ENCODE results near the gene DPP10.

DPP10 gene

GRCh38 chr2:114436329-114436728, 6.1 kb upstream of the DPP10 start:
- no peak overlapping the region for H2BK5ac ChIP-seq (ENCODE audit: low read length)
- WGBS, 2 donors (ENCODE audit: extremely low coverage in 2 of 2, insufficient read length in 2 of 2, insufficient replicate concordance in 1 of 2) = no CpG with 5 or more reads among the region's 1 CpG
- no peak overlapping the region for H3K18ac ChIP-seq (ENCODE audit: low read length)
- no peak overlapping the region for H3K27ac ChIP-seq (replicated peaks; ENCODE audit: low read length)
- no peaks in the 10 kb centered on the region for H3K4me1 ChIP-seq (ENCODE audit: control insufficient read depth in 2 of 2, insufficient read depth in 1 of 2, low read depth in 1 of 2, low read length in 2 of 2)
- H2BK12ac ChIP-seq (ENCODE audit: low read length) = no peak overlapping the region
- H3K23ac ChIP-seq (ENCODE audit: low read depth, low read length, poor library complexity) = no peak overlapping the region
- H3K9me3 ChIP-seq (replicated peaks in 1 of 2; ENCODE audit: control insufficient read depth in 2 of 2, insufficient read depth in 1 of 2, low read depth in 1 of 2, low read length in 2 of 2) = no peaks in the 10 kb centered on the region
- H2AK5ac ChIP-seq (ENCODE audit: low read depth, low read length) = no peak overlapping the region
- no peaks in the 10 kb centered on the region for H3K27me3 ChIP-seq (ENCODE audit: control insufficient read depth in 3 of 3, insufficient read depth in 3 of 3, low read depth in 1 of 3, low read length in 3 of 3)
- DNase-seq (ENCODE audit: low spot score) = no peak
- no peak overlapping the region for H3K4me3 ChIP-seq (ENCODE audit: low read length in 2 of 2)
- H2BK15ac ChIP-seq (ENCODE audit: low read length) = no peak overlapping the region
- H3K4me2 ChIP-seq (ENCODE audit: insufficient read depth, low read length, poor library complexity, severe bottlenecking) = no peak overlapping the region
- no peak overlapping the region for H3K4ac ChIP-seq (ENCODE audit: low read length)
- no peak overlapping the region for H2BK120ac ChIP-seq (ENCODE audit: low read depth, low read length)
- no peaks in the 10 kb centered on the region for H3K79me1 ChIP-seq (ENCODE audit: low read depth, low read length)
- H3K14ac ChIP-seq (ENCODE audit: low read length) = no peak overlapping the region
- H2AFZ ChIP-seq (ENCODE audit: low read length) = no peak overlapping the region
- H4K91ac ChIP-seq (ENCODE audit: low read depth, low read length, poor library complexity) = no peak overlapping the region
- no peak overlapping the region for H4K8ac ChIP-seq (ENCODE audit: low read depth, low read length)
- no peaks in the 10 kb centered on the region for H3K36me3 ChIP-seq (replicated peaks in 1 of 2; ENCODE audit: control insufficient read depth in 2 of 2, insufficient read depth in 2 of 2, low read length in 2 of 2)
- H3K9ac ChIP-seq (ENCODE audit: low read depth, low read length, poor library complexity) = no peak overlapping the region

GRCh38 chr2:114446571-114446970, 4.1 kb downstream of the DPP10 start:
- no CpG with 5 or more reads among the region's 4 CpGs for WGBS, 2 donors (ENCODE audit: extremely low coverage in 2 of 2, insufficient read length in 2 of 2, insufficient replicate concordance in 1 of 2)
- no peak overlapping the region for H3K18ac ChIP-seq (ENCODE audit: low read length)
- H3K4me2 ChIP-seq (ENCODE audit: insufficient read depth, low read length, poor library complexity, severe bottlenecking) = no peak overlapping the region

GRCh38 chr2:114450639-114451038, 8.2 kb downstream of the DPP10 start:
- Histone ChIP-seq H2BK15ac (ENCODE audit: low read length) (no peak overlapping the region), H3K18ac (ENCODE audit: low read length) (no peak overlapping the region), H3K4me1 (ENCODE audit: control insufficient read depth in 2 of 2, insufficient read depth in 1 of 2, low read depth in 1 of 2, low read length in 2 of 2) (no peaks in the 10 kb centered on the region), H3K79me1 (ENCODE audit: low read depth, low read length) (no peaks in the 10 kb centered on the region), H3K27ac (replicated peaks; ENCODE audit: low read length) (no peak overlapping the region), H2AFZ (ENCODE audit: low read length) (no peak overlapping the region), H4K91ac (ENCODE audit: low read depth, low read length, poor library complexity) (no peak overlapping the region), H3K27me3 (ENCODE audit: control insufficient read depth in 3 of 3, insufficient read depth in 3 of 3, low read depth in 1 of 3, low read length in 3 of 3) (no peaks in the 10 kb centered on the region), H2AK5ac (ENCODE audit: low read depth, low read length) (no peak overlapping the region), H3K4me3 (ENCODE audit: low read length in 2 of 2) (no peak overlapping the region), H3K9ac (ENCODE audit: low read depth, low read length, poor library complexity) (no peak overlapping the region), H3K23ac (ENCODE audit: low read depth, low read length, poor library complexity) (no peak overlapping the region), H4K8ac (ENCODE audit: low read depth, low read length) (no peak overlapping the region), H2BK5ac (ENCODE audit: low read length) (no peak overlapping the region), H3K4me2 (ENCODE audit: insufficient read depth, low read length, poor library complexity, severe bottlenecking) (no peak overlapping the region), H3K4ac (ENCODE audit: low read length) (no peak overlapping the region), H3K14ac (ENCODE audit: low read length) (no peak overlapping the region), H3K9me3 (replicated peaks in 1 of 2; ENCODE audit: control insufficient read depth in 2 of 2, insufficient read depth in 1 of 2, low read depth in 1 of 2, low read length in 2 of 2) (no peaks in the 10 kb centered on the region), H2BK120ac (ENCODE audit: low read depth, low read length) (no peak overlapping the region), H3K36me3 (replicated peaks in 1 of 2; ENCODE audit: control insufficient read depth in 2 of 2, insufficient read depth in 2 of 2, low read length in 2 of 2) (no peaks in the 10 kb centered on the region), H2BK12ac (ENCODE audit: low read length) (no peak overlapping the region)
- WGBS, 2 donors (ENCODE audit: extremely low coverage in 2 of 2, insufficient read length in 2 of 2, insufficient replicate concordance in 1 of 2) = no CpG with 5 or more reads among the region's 2 CpGs
- no peak for DNase-seq (ENCODE audit: low spot score)

More at GRCh38 chr2:114446571-114446970, 4.1 kb downstream of the DPP10 start:
- no peak overlapping the region for H2BK5ac ChIP-seq (ENCODE audit: low read length)
- no peak overlapping the region for H4K91ac ChIP-seq (ENCODE audit: low read depth, low read length, poor library complexity)
- H3K27me3 ChIP-seq (ENCODE audit: control insufficient read depth in 3 of 3, insufficient read depth in 3 of 3, low read depth in 1 of 3, low read length in 3 of 3) = no peaks in the 10 kb centered on the region
- H2BK15ac ChIP-seq (ENCODE audit: low read length) = no peak overlapping the region
- no peaks in the 10 kb centered on the region for H3K79me1 ChIP-seq (ENCODE audit: low read depth, low read length)
- H3K4ac ChIP-seq (ENCODE audit: low read length) = no peak overlapping the region
- no peak for DNase-seq (ENCODE audit: low spot score)
- H4K8ac ChIP-seq (ENCODE audit: low read depth, low read length) = no peak overlapping the region
- no peaks in the 10 kb centered on the region for H3K9me3 ChIP-seq (replicated peaks in 1 of 2; ENCODE audit: control insufficient read depth in 2 of 2, insufficient read depth in 1 of 2, low read depth in 1 of 2, low read length in 2 of 2)
- H3K23ac ChIP-seq (ENCODE audit: low read depth, low read length, poor library complexity) = no peak overlapping the region
- H3K4me3 ChIP-seq (ENCODE audit: low read length in 2 of 2) = no peak overlapping the region
- H3K9ac ChIP-seq (ENCODE audit: low read depth, low read length, poor library complexity) = no peak overlapping the region
- no peak overlapping the region for H3K14ac ChIP-seq (ENCODE audit: low read length)
- no peak overlapping the region for H2AK5ac ChIP-seq (ENCODE audit: low read depth, low read length)
- H3K36me3 ChIP-seq (replicated peaks in 1 of 2; ENCODE audit: control insufficient read depth in 2 of 2, insufficient read depth in 2 of 2, low read length in 2 of 2) = no peaks in the 10 kb centered on the region
- no peaks in the 10 kb centered on the region for H3K4me1 ChIP-seq (ENCODE audit: control insufficient read depth in 2 of 2, insufficient read depth in 1 of 2, low read depth in 1 of 2, low read length in 2 of 2)
- H2BK12ac ChIP-seq (ENCODE audit: low read length) = no peak overlapping the region
- no peak overlapping the region for H2BK120ac ChIP-seq (ENCODE audit: low read depth, low read length)
- H2AFZ ChIP-seq (ENCODE audit: low read length) = no peak overlapping the region
- no peak overlapping the region for H3K27ac ChIP-seq (replicated peaks; ENCODE audit: low read length)

GRCh38 chr2:114456566-114456965, 14.1 kb downstream of the DPP10 start:
- no peak overlapping the region for H4K8ac ChIP-seq (ENCODE audit: low read depth, low read length)
- H3K4me3 ChIP-seq (ENCODE audit: low read length in 2 of 2) = no peak overlapping the region
- no peak overlapping the region for H3K27ac ChIP-seq (replicated peaks; ENCODE audit: low read length)
- H3K27me3 ChIP-seq (ENCODE audit: control insufficient read depth in 3 of 3, insufficient read depth in 3 of 3, low read depth in 1 of 3, low read length in 3 of 3) = no peaks in the 10 kb centered on the region
- H3K18ac ChIP-seq (ENCODE audit: low read length) = no peak overlapping the region
- H2BK5ac ChIP-seq (ENCODE audit: low read length) = no peak overlapping the region
- H3K4ac ChIP-seq (ENCODE audit: low read length) = no peak overlapping the region
- no peak overlapping the region for H2AFZ ChIP-seq (ENCODE audit: low read length)
- no peaks in the 10 kb centered on the region for H3K9me3 ChIP-seq (replicated peaks in 1 of 2; ENCODE audit: control insufficient read depth in 2 of 2, insufficient read depth in 1 of 2, low read depth in 1 of 2, low read length in 2 of 2)
- no peak overlapping the region for H2AK5ac ChIP-seq (ENCODE audit: low read depth, low read length)
- DNase-seq (ENCODE audit: low spot score) = no peak
- H3K14ac ChIP-seq (ENCODE audit: low read length) = no peak overlapping the region
- H2BK15ac ChIP-seq (ENCODE audit: low read length) = no peak overlapping the region
- no peak overlapping the region for H3K9ac ChIP-seq (ENCODE audit: low read depth, low read length, poor library complexity)
- H2BK12ac ChIP-seq (ENCODE audit: low read length) = no peak overlapping the region
- H2BK120ac ChIP-seq (ENCODE audit: low read depth, low read length) = no peak overlapping the region
- no peaks in the 10 kb centered on the region for H3K79me1 ChIP-seq (ENCODE audit: low read depth, low read length)
- H3K4me2 ChIP-seq (ENCODE audit: insufficient read depth, low read length, poor library complexity, severe bottlenecking) = no peak overlapping the region
- H3K4me1 ChIP-seq (ENCODE audit: control insufficient read depth in 2 of 2, insufficient read depth in 1 of 2, low read depth in 1 of 2, low read length in 2 of 2) = peaks cover 0 to 3% of the 10 kb centered on the region in 2 donors
- WGBS, 2 donors (ENCODE audit: extremely low coverage in 2 of 2, insufficient read length in 2 of 2, insufficient replicate concordance in 1 of 2) = no CpG with 5 or more reads among the region's 1 CpG
- H4K91ac ChIP-seq (ENCODE audit: low read depth, low read length, poor library complexity) = no peak overlapping the region
- no peak overlapping the region for H3K23ac ChIP-seq (ENCODE audit: low read depth, low read length, poor library complexity)
- H3K36me3 ChIP-seq (replicated peaks in 1 of 2; ENCODE audit: control insufficient read depth in 2 of 2, insufficient read depth in 2 of 2, low read length in 2 of 2) = no peaks in the 10 kb centered on the region
